GM23248 (cell line): ENCODE results near the gene TNRC6B. TPM values are rescaled to one million over a fixed set of nuclear protein-coding genes. Genes with fewer than 3 reads are reported as not detected.

Experiments
- DNase-seq: peaks from one replicate; pipeline ENCODE4 v3.0.0-alpha.2; 2015
- H2AFZ ChIP-seq: fragments of 200-600 bp; sonication (generic); 2 replicates; pipeline ENCODE4 v1.6.1; 2016; ENCODE audit warnings: antibody characterized with exemption
- H3F3A ChIP-seq: fragments of 200-600 bp; sonication (generic); 2 replicates; pipeline ENCODE4 v1.6.1; 2016; ENCODE audit warnings: mild to moderate bottlenecking, antibody characterized with exemption, mixed run types; ENCODE audit not compliant: insufficient read depth
- H3K27ac ChIP-seq: fragments of 200-600 bp; sonication (generic); 2 replicates; pipeline ENCODE4 v1.5.1; 2016; ENCODE audit warnings: mild to moderate bottlenecking
- H3K27me3 ChIP-seq: fragments of 200-600 bp; sonication (generic); replicated peaks from 2 replicates; pipeline ENCODE4 v1.6.1; 2016; ENCODE audit warnings: mild to moderate bottlenecking; ENCODE audit not compliant: insufficient read depth
- H3K36me3 ChIP-seq: fragments of 200-600 bp; sonication (generic); 2 replicates; pipeline ENCODE4 v1.6.1; 2016; ENCODE audit warnings: low read depth, mild to moderate bottlenecking
- H3K4me1 ChIP-seq: fragments of 200-600 bp; sonication (generic); 2 replicates; pipeline ENCODE4 v1.6.1; 2016; ENCODE audit warnings: mild to moderate bottlenecking; ENCODE audit not compliant: insufficient read depth
- H3K4me2 ChIP-seq: fragments of 200-600 bp; sonication (generic); one replicate; pipeline ENCODE4 v1.6.1; 2016; ENCODE audit warnings: mild to moderate bottlenecking; ENCODE audit not compliant: unreplicated experiment
- H3K4me3 ChIP-seq: fragments of 200-600 bp; sonication (generic); 2 replicates; pipeline ENCODE4 v1.5.1; 2016; ENCODE audit warnings: mild to moderate bottlenecking
- H3K79me2 ChIP-seq: fragments of 200-600 bp; sonication (generic); 2 replicates; pipeline ENCODE4 v1.6.1; 2016; ENCODE audit warnings: mild to moderate bottlenecking; ENCODE audit not compliant: insufficient read depth
- H3K9ac ChIP-seq: fragments of 200-600 bp; sonication (generic); 2 replicates; pipeline ENCODE4 v1.6.1; 2016; ENCODE audit warnings: mild to moderate bottlenecking
- H3K9me2 ChIP-seq: fragments of 200-600 bp; sonication (generic); 2 replicates; pipeline ENCODE4 v1.6.1; 2016; ENCODE audit warnings: mixed run types, mild to moderate bottlenecking, moderate library complexity; ENCODE audit not compliant: insufficient read depth
- H3K9me3 ChIP-seq: fragments of 200-600 bp; sonication (generic); one replicate; pipeline ENCODE4 v1.6.1; 2017; ENCODE audit warnings: low read depth
- H4K20me1 ChIP-seq: fragments of 200-600 bp; sonication (generic); 2 replicates; pipeline ENCODE4 v1.6.0; 2016; ENCODE audit not compliant: insufficient read depth
- EZH2 ChIP-seq: fragments of 200-600 bp; sonication (generic); IDR thresholded peaks from 2 replicates; pipeline ENCODE4 v1.6.1; 2018; ENCODE audit warnings: antibody characterized with exemption, mild to moderate bottlenecking; ENCODE audit not compliant: insufficient read depth, poor library complexity, severe bottlenecking
- EZH2phosphoT487 ChIP-seq: fragments of 200-600 bp; sonication (generic); IDR thresholded peaks from 2 replicates; pipeline ENCODE4 v1.6.1; 2018; ENCODE audit warnings: antibody characterized with exemption, moderate library complexity, mild to moderate bottlenecking, low read depth; ENCODE audit not compliant: insufficient read depth
- WGBS, 2 experiments: methylation state at CpG; one replicate each; pipeline ENCODE4 v1.1.6; 2015 to 2017; ENCODE audit warnings: low lambda C conversion rate in 2 of 2, low coverage in 1 of 2; ENCODE audit errors: missing lambda C conversion rate in 2 of 2; 5-methylcytosine and 5-hydroxymethylcytosine counted together
- in situ Hi-C: fragments of 300-500 bp; cut with MboI; formaldehyde crosslinking; loops from 2 replicates; pipeline ENCODE4 v1.15.0; 2020
- polyA plus RNA-seq: library from polyadenylated mRNA; unstranded; fragments of >200 nt; fragmentation: Nextera tagmentation; extraction: Ambion mirVana; gene quantifications from 2 replicates; pipeline ENCODE4 v1.2.1, GENCODE V29; 2016
- total RNA-seq: library from RNA; depleted of rRNA; stranded (reverse); fragments of >200 nt; shearing (Covaris generic); gene quantifications from 2 replicates; pipeline ENCODE4 v1.2.3, GENCODE V29; 2014

The TNRC6B gene
- total and polyA plus RNA-seq, 2 experiments from 2014 or later = 14.1 to 21.1 TPM

DNA sequence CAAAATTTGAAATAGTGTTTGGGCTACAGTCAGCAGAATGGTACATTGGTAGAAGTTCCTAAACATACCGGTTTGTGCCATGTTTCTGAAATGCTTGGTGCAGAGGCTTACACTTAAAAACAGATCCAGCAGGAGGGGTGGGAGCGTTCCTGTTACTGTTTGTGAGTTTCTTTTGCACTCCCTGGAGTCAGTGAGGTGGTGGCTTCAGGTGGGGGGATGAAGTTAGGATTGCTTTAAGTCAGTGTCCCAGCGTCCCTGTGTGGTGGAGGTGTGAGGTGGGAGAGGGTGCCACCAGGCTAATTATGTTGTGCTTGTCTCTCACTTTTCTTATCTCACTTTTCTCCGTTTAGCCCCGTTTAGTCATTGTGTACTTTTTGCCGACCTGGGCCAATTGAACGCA lies 9.7 kb downstream of the TNRC6B start:
- H3F3A ChIP-seq = peaks cover 27% of the 10 kb centered on the region
- H2AFZ ChIP-seq = no peak overlapping the region
- no peak overlapping the region for H3K9ac ChIP-seq
- WGBS, 2 experiments = 90 to 96% methylated on average over 7 of the region's 7 CpGs
- TF ChIP-seq EZH2 = no peak
- TF ChIP-seq EZH2phosphoT487 = no peak
- in situ Hi-C loops = no loop called here
- H3K9me3 ChIP-seq = no peaks in the 10 kb centered on the region
- DNase-seq = no peak
- no peaks in the 10 kb centered on the region for H3K36me3 ChIP-seq
- H3K27ac ChIP-seq = no peak overlapping the region
- peaks cover 94% of the 10 kb centered on the region for H3K79me2 ChIP-seq
- peaks cover 32% of the 10 kb centered on the region for H3K4me1 ChIP-seq
- no peak overlapping the region for H3K4me3 ChIP-seq
- no peaks in the 10 kb centered on the region for H3K9me2 ChIP-seq
- H3K4me2 ChIP-seq = no peak overlapping the region
- H4K20me1 ChIP-seq = 0 out of 2 replicates have a peak, but pooled peaks cover 4% of the 10 kb centered on the region
- H3K27me3 ChIP-seq = no peaks in the 10 kb centered on the region

DNA sequence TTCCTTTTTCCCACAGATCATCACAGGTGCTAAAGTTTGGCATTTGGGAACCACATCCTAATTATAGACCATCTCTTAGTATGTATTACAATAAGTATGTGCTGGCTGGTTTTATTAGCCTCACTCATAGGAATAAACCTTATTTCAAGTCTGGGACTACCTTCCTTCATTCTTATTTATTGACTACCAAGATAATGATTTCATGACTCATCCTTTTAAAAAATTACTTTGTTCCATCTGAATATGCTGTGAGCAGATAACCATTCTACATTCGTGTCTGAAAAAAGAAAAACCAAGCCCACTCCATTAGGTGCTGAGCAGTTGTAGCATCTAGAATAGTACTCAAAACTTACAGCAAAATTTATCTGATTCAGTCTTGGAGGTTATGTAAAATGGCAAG lies 12.3 kb downstream of the TNRC6B start:
- H2AFZ ChIP-seq = no peak overlapping the region
- H3K4me2 ChIP-seq = no peak overlapping the region
- in situ Hi-C loops = no loop called here
- H3K9me2 ChIP-seq = no peaks in the 10 kb centered on the region
- WGBS, 2 experiments = 47 to 50% methylated on average over 1 of the region's 1 CpG
- TF ChIP-seq EZH2 (no peak), EZH2phosphoT487 (no peak)
- H4K20me1 ChIP-seq = 0 out of 2 replicates have a peak, but pooled peaks cover 2% of the 10 kb centered on the region
- DNase-seq = peak; percentile 45
- H3K9ac ChIP-seq = no peak overlapping the region
- H3K79me2 ChIP-seq = peaks cover 100% of the 10 kb centered on the region
- no peak overlapping the region for H3K4me3 ChIP-seq
- H3K9me3 ChIP-seq = no peaks in the 10 kb centered on the region
- H3K27me3 ChIP-seq = no peaks in the 10 kb centered on the region
- H3K36me3 ChIP-seq = no peaks in the 10 kb centered on the region
- no peak overlapping the region for H3K27ac ChIP-seq
- peaks cover 10% of the 10 kb centered on the region for H3K4me1 ChIP-seq
- H3F3A ChIP-seq = peaks cover 3% of the 10 kb centered on the region; the same call in 1 of the 2 replicates

DNA sequence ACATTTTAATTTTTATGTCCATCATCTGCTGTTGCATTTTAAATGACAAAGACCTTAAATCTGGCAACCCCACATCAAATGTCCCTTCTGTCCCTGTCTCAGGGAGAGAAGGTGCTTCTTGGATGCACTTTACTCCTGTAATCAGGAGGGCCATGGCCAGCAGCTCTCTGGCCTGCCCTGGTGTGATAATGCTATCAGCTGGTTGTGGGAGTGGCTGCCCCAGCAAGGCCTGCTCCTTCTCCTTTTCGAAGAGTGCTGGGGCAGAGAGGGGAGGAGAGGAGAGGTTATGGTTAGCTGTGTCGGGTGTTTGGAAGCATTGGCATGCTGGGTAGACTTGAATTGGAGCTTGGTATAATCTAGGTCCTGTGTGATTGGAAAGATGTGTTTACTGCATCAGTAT lies 12.8 kb downstream of the TNRC6B start:
- 64 to 71% methylated on average over 2 of the region's 2 CpGs for WGBS, 2 experiments
- TF ChIP-seq EZH2phosphoT487 = no peak
- no peak for TF ChIP-seq EZH2

DNA sequence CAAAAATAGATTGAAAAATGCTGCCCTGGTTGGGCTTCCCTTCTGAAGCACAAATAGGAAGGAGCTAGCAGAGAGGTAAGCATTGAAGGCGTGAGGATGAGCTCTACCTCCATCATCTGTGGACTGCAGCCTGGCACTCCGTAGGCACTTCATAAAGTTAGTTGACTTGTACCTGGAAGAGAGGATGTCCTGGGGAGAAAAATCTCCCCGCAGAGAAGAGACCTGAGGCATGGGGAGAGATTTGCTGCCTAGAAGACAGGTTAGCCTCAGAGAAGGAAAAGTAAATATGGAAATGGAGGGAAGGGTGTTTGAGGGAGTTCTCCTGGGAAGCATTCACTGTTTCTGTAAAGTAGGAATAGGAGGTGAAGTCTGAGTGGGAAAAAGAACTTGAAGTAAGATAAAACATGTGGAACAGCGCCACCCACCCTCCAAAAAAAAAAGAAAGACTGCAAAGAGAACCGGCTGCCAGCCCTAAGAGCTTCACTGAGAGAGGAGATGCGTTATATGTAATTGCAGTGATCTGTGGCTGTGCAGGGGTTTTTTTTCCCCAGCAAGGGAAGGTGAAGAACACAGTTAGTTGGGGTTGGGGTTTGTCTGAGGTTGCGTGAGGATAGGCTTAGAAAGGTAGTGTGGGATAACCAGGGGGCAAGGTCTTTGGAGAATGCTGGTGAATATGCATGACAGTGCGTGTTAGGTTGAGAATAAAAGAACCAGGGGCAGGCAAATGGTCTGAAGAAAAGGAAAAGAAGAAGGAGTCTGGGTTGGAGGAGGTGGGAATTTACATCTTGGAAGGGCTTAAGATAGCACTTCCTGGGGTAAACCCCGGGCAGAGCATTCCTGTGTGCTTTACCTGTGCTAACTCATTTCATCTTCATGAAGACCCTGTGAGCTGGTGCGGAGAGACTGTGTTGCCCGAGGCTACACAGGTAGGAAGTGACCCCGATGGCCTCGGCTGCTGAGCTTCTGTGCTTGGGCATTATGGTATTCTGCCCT lies 16.0 kb downstream of the TNRC6B start:
- 74 to 75% methylated on average over 13 of the region's 13 CpGs for WGBS, 2 experiments
- H3K27ac ChIP-seq = no peak overlapping the region
- no peaks in the 10 kb centered on the region for H3K36me3 ChIP-seq
- no peak overlapping the region for H3K4me3 ChIP-seq
- peak; percentile 33 for DNase-seq
- H3K79me2 ChIP-seq = peaks cover 95% of the 10 kb centered on the region
- no peaks in the 10 kb centered on the region for H3K27me3 ChIP-seq
- H3K9me3 ChIP-seq = no peaks in the 10 kb centered on the region
- peaks cover 29% of the 10 kb centered on the region for H3K4me1 ChIP-seq
- H2AFZ ChIP-seq = no peak overlapping the region
- H4K20me1 ChIP-seq = 0 out of 2 replicates have a peak, but pooled peaks cover 6% of the 10 kb centered on the region
- no peak overlapping the region for H3K9ac ChIP-seq
- in situ Hi-C loops = no loop called here
- no peaks in the 10 kb centered on the region for H3K9me2 ChIP-seq
- H3K4me2 ChIP-seq = no peak overlapping the region
- H3F3A ChIP-seq = peaks cover 22% of the 10 kb centered on the region
- TF ChIP-seq EZH2 (no peak), EZH2phosphoT487 (no peak)

More for the DNA sequence above, 12.8 kb downstream of the TNRC6B start:
- Histone ChIP-seq H3K4me2 (no peak overlapping the region), H3K9me2 (no peaks in the 10 kb centered on the region), H3K9me3 (no peaks in the 10 kb centered on the region), H3K27ac (no peak overlapping the region), H2AFZ (no peak overlapping the region), H3K27me3 (no peaks in the 10 kb centered on the region), H3K36me3 (no peaks in the 10 kb centered on the region), H3K4me3 (no peak overlapping the region), H3K4me1 (peaks cover 10% of the 10 kb centered on the region), H3F3A (no peaks in the 10 kb centered on the region), H3K9ac (no peak overlapping the region), H3K79me2 (peaks cover 100% of the 10 kb centered on the region), H4K20me1 (0 out of 2 replicates have a peak, but pooled peaks cover 6% of the 10 kb centered on the region)
- DNase-seq = no peak
- in situ Hi-C loops = no loop called here
